Activated T-helper 1 cell treated with Interleukin-2 at 50 U/mL for 16 hours (primary cell): ENCODE data around the gene ERBB2.
"Not testable (repeated sequence)": the region's sequence is repeated elsewhere in the genome, so short reads cannot be mapped to it uniquely, and the experiment has no call there.

ENCODE experiments used
- DNase-seq: peaks from one replicate; pipeline ENCODE4 v3.0.0-alpha.2; 2020; ENCODE audit warnings: low read depth

The ERBB2 gene

DNA sequence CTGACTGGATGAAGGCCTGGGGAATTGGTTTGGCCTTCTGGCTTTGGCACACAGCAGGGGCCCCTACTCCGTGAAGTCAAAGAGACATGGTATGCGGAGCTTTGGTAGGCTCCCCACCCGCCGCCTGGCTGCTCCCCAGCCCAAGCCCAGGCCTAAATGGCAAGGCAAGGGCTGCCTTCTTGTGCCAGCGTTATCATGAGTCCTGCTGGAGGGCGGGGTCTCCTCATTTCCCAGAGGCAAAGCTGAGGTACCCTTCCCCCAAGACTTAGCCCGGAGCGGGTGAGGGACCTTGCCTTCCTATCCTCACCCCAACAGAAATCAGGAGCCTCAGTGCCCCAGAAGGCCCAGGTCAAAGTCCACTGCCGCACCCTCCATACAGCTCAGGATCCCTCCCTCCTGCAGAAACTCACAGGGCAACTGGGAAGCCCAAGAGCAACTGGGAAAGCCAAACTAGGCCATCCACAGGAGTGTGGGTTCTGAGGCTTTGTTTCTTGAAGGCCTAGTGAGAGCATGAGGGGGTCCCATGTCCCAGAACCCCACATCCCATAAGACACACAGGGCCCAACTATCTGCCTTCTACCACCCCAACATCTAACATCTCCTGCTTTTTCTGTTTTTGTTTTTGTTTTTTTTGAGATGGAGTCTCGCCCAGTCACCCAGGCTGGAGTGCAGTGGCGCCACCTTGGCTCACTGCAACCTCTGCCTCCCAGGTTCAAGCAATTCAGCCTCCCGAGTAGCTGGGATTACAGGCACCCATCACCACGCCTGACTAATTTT is 21.3 kb upstream of the ERBB2 start:
- no peak for DNase-seq

DNA sequence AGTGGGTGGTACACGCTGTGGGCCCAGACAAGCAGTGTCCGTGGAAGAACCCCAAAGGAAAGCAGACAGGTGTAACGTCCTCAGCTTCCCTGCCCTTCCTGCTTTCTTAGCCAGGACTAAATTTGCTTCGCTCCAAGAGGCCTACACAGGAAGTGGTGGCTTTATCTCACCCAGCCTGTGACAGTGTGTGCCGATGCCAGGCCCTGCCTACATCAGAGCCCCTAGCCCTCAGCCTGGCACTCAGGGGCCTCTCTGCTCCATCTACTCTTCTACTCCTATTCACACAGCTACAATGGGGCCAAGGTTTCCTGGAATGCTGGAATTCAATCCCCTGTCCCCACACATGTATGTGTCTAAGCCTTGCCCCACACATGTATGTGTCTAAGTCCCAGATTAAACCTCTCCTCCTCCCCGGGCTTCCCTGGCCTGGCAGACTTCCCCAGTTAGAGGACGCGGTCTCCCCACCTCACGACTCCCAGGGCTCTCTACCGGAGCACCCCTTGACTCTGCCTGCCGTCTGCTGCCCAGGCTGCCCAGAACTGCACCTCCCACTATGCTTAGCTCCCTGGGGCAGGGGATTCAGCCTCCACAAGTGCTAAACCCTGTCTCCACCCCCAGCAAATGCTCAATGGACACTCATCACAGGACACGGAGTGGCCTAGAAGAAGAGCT is 20.2 kb upstream of the ERBB2 start:
- DNase-seq, result peak; percentile 21

DNA sequence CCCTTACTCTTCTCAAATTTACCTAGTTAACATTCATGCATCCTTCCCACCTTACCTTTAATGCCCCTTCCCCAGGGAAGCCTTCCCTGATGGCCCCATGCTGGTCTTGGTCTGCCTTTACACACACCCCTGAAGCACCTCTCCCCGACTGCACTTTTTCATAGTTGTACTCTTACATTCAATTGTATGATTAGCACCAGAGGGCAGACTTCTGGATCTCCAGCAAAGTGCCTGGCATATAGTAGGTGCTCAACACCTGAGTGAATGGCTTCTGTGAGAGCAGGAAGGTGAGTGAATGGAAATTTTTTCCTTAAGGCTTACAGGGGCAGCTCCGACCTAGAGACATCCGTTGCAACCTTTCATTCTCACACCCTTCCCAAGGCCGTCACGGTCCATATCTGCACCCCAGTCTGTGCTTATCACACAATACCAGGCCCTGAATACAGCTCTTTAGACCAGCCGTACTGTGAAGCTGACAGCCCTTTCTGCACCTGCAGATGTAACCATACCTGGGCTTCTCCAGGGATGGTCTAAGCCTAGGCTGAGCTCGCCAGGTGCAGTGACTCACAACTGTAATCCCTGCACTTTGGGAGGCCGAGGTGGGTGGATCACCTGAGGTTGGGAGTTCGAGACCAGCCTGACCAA is 16.4 kb upstream of the ERBB2 start:
- DNase-seq, result no peak

DNA sequence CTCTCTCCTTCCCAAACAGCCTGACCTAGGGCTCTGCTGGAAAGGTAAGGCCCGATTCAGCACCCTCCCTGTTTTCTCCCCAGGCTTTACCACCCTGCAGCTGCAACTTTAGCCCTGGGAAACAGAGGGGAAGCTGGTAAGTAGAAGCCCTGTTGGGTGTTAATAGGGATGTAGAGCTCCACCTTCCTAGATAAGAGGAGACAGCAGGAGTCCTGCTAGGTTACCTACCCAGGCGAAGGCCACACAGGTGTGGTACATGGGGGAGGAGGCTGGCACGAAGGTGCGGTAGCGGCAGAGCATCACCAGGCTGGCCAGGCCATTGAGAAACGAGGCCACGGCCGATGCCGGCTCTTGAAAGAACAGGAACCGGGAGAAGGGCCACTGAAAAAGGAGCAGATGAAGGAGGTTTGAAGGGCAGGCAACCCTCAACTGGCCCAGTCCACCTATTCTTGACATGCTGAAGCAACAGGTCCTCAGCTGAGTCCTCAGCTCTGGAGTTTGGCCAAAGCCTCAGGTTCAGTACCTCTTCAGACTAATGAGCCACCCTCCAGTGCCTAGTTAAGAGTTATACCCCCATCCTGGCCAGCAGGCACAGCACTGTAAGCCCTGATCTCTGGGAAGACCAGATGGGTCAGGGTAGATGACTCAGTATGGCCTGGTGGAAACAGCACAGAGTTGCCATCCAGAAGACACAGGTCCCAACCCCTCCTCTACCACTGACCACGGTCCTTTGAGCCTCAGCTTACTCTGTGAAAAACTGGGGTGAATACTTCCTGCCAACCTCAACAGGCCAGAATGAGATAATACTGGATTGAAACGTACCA is 15.3 kb upstream of the ERBB2 start:
- no peak for DNase-seq

DNA sequence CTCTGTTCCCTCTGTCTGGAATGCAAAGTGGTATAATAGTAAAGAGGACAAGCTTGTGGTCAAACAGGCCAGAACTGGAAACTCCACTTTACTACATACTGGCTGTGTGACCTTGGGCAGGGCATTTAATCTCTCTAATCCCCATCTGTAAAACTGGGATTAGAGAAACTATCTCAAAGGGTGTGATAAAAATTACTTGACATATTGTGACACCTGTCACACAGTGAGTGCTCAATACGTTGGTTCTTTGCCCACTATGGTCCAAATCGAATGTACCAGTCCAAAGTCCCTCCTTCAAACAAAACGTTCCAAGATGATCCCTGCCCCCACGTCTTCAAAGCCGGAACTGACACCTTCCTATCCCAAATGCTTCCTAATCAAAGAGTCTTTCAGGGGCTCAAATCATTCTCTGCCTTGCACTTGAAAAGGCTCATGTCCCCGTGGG is 12.7 kb upstream of the ERBB2 start:
- DNase-seq, result no peak

DNA sequence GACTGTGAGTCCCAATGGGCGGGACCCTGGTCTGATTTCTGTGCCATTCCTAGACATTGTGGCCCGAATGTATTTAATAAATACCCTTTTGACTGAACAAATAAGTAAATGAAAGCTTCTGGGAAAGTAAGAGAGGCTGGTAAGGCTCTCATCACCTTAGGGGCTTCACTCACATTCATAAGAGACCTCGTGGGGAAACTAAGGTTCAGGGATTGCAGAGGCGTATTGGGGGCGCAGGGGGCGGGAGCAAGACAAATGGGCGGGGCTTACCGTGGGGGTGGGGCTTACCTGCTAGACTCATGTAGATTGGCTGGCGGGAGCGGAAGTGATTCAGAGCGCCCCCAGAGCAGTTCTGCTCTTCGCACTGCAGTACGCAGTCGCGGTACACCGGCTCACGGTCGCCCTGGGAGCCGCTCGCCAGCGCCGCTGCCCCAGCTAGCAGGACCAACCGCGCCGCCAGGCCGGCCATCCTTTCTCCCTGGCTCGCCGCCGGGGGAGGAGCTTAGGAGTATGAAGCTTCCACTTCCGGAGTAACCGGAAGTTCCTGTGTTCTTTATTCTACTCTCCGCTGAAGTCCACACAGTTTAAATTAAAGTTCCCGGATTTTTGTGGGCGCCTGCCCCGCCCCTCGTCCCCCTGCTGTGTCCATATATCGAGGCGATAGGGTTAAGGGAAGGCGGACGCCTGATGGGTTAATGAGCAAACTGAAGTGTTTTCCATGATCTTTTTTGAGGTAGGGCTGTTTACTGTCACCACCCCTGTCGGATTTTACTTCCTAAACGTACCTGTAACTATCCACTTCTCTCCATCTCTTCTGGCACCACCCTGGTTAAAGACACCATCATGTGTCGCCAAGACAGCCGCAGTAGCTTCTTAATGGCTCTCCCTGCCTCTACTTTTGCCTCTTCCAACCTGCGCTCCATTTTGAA is 12.1 kb upstream of the ERBB2 start, which contains the start of gene PGAP3:
PGAP3 (minus strand) TSS at position 512 of the 929 bp plus-strand sequence; CDS start at position 469, 43 bp downstream.
- peak; percentile 64 for DNase-seq

DNA sequence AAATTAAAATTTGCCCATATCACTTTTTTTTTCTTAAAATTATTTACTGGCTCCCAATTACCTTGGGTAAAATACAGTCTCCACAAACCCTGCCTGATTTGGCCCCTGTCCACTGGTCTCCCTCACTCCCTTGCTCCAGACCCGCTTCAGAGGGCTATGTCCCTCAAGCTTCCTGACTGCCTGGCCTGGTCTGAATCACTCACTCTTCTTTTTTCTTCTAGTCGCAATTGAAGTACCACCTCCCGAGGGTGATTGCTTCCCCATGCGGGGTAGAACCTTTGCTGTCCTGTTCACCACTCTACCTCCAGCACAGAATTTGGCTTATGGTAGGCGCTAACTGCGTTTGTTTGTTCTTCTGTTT is 11.4 kb upstream of the ERBB2 start:
- no peak for DNase-seq

DNA sequence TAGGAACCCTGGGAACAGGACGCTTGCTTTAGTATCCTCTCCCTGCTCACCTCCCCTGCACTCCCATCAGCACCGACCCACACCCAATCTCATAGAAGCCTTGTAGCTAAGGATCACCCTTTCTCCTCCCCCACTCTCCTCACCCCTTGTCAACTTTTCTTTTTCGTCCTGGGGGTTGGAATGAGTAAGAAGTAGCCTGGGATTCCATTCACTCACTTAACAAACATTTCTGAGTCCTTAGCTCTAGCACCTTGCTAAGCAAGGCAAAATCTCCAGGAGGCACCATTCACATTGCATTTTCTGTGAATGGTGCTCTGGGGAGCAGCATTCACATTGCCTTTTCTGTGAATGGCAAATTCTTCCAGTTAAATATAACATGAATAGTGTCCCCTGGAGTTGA is 10.9 kb upstream of the ERBB2 start:
- DNase-seq, result no peak

DNA sequence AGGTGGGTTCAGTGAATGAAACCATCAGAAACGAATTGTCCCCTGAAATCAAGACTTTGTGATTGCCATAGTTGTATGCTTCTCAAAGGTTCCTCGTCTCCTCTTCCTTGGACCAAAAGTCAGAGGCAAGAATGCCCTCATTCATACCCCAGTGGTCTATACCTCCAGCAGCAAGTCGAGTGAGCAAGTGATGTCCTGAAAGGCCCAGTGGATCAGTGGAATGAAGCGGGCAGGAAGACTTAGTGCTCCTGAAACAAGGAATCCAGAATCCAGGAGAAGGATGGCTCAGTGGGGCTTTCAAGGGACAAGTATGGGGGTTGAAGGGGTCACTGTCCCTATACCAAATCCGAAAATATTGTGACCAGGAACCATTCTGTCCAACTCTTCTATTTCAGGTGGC is 5.3 kb upstream of the ERBB2 start:
- DNase-seq, result no peak

DNA sequence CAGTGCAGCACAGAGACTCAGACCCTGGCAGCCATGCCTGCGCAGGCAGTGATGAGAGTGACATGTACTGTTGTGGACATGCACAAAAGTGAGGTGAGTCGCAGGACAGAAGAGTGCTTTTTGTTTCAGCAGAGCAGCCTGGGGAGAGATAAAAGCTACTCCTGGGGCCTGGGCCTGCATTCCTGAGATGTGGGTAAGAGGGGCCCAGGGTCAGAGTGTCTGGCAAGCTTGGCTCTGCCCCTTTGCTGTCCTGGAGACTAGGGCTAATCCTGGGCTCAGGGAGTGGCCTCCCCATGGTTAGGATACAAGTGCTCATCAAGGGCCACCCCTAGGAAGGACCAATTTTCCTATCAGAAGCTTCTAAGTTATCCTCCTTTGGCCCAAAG is 4.8 kb upstream of the ERBB2 start:
- no peak for DNase-seq

DNA sequence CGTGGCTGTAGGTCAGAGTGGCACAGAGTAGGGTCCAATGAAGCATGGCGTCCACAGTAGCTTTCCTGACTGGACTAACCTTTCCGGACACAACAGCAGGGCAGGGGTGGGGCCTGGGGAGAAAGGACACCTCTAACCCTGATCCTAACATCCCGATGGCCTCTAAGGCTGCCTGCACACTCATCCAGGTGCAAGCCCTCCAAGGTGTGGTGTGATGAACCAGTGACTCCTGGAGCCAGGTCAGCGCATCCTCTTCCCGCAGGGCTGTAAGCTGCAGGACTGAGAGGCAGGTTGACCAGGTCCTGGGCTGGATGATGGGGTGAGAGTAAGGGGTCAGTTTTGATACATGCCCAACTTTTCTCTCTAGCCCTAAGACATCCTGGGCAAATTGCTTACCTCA is 3.1 kb upstream of the ERBB2 start:
- no peak for DNase-seq

DNA sequence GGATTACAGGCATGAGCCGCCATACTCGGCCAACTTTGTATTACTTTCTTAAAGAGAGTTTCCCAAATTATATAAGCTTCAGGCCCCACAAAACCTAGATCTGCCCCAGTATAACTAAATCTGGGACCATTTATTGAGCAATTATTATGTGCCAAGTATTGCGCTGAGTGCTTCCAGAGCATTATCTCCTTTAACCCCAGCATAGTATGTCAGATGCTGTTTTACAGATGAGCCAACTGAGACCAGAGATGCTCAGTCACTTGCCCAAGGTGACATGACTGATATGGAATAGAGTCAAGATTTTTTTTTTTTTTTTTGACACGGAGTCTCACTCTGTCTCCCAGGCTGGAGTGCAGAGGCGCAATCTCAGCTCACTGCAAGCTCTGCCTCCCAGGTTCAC is 1.9 kb upstream of the ERBB2 start:
- no peak for DNase-seq

DNA sequence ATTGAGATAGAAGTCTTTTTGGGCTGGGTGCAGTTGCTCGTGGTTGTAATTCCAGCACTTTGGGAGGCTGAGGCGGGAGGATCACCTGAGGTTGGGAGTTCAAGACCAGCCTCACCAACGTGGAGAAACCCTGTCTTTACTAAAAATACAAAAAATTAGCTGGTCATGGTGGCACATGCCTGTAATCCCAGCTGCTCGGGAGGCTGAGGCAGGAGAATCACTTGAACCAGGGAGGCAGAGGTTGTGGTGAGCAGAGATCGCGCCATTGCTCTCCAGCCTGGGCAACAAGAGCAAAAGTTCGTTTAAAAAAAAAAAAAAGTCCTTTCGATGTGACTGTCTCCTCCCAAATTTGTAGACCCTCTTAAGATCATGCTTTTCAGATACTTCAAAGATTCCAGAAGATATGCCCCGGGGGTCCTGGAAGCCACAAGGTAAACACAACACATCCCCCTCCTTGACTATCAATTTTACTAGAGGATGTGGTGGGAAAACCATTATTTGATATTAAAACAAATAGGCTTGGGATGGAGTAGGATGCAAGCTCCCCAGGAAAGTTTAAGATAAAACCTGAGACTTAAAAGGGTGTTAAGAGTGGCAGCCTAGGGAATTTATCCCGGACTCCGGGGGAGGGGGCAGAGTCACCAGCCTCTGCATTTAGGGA is 577 bp upstream of the ERBB2 start:
- DNase-seq, result not testable (repeated sequence)

DNA sequence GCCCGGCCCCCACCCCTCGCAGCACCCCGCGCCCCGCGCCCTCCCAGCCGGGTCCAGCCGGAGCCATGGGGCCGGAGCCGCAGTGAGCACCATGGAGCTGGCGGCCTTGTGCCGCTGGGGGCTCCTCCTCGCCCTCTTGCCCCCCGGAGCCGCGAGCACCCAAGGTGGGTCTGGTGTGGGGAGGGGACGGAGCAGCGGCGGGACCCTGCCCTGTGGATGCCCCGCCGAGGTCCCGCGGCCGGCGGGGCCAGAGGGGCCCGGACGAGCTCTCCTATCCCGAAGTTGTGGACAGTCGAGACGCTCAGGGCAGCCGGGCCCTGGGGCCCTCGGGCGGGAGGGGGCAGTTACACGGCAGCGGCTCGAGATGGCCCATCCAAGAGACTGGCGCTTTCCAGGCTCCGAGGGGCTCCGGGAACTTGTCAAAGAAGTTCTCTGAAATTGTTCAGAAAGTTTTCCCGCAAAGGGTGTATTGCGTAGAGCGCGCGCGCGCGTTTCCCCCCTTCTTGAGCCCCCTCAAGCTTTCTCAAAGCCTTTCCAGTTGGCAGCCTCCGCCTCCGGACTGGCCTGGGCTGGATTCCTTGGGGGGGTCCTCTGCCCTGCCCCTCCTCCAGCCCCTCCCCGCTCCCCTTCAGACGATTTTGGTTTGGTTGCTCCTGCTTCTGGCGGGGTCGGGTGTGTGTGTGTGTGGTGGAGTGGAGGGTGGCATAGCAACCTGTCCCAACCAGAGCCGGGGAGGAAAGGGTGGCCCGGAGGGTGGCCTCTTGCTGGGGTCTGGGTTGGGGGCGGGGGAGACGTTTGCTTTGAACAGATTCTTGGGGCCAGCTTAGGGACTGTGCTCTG is 504 bp downstream of the ERBB2 start:
- DNase-seq, result no peak

DNA sequence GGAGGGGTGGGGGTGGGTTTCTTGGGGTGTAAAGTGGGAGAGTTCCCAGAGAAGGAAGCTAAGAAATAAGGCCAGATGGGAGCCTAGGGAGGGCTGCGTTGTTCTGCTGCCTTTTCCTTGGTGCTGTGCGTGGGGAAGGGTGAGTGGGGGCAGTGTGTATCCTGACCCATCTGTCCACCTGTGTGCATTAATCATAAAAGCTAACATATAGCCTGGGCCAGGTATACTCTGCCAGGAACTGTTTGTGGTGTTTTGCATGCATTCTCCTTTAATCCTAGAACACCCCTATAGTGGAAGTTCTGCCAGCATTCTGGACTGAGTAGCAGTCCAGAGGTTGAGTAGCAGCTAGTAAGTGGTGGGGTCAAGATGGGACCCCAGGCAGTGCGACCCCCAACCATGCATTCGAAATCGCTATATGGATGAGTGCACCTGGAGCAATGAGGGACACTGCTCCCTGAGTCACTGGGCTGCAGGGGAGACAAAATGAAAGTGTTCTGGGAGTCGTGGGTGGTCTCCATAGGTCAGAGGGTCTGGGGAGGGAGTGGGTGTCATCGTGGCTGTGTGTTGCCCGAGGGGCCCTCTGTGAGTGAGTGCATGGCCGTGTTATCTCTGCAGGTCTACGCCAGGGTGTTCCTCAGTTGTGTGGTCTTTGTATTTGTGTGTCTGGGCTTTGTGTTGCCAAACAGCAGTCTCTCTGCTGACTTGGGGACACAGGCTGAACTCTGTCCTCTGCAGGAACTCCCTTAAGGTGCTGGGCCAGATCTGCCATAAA is 1.3 kb downstream of the ERBB2 start:
- DNase-seq, result no peak

DNA sequence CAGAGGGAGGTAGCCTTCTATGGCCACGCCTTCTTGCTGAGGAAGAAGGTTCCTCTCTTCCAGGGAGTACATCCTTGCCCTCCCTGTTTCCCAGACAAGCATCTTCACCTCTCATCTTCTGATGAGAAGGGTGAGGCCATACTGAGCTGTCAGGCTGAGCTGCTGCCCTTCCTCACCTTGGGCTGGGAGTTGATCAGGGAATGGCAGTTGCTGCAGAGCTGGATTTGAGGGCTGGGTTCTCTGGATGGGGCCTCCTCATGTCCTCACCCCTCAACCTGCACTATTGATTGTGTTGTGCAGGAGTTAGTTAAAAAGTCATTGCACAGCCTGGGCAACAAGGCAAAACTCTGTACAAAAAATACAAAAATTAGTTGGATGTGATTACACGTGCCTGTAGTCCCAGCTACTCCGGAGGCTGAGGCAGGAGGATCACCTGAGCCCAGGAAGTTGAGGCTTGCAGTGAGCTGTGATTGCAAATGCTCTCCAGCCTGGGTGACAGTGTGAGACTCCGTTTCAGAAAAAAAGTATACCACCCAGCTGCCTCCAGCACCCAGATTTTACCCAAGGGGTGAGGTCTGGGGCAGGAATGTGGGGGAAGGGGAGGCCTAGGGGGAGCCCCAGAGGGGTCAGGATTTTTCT is 2.0 kb downstream of the ERBB2 start:
- no peak for DNase-seq

DNA sequence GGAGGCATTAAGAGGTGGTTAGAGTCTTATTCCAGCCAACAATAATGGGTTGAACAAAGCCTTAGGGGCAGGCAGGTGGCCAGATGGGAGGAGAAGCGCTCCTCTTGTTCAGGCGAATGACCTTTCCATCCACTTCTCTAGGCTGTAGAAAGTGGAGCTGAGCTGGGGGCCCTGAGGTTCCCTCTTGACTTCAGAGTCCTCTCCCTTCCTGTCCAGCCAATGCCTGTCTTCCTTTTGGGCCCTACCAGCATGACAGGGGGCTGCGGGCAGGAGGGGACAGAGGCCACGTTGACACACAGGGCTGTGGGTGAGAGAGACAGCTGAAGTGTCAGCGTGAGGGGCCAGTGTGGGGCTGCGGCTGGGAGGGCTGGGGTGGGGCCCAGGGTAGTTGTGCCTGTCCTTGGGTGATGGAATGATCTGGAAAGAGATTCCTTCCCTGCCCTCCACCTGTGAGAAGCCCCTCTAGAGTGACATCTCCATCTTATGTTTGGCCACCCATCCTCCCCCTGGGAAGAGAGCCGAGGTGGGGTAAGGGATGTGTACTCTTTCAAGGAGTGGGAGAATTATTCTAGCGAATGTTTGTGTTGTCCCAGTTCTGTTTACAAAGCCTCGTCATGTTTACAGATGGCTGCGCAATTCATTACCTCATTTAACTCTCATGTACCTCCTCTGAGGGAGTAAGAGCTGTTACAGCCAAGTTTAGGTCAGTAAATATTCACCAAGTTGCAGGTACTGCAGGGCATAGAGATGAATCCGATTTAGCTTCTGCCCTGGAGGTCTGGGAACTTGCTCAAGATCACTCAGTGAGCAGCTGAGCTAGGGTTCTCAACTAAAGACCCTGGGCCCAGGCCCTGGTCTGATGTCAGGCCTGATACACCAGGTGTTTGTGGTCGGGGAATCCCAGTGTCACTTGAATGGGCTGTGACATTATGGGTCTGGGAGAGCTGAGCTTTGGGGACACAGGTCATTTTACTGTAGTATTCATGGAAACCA is 3.3 kb downstream of the ERBB2 start:
- DNase-seq, result no peak
